NT2/D1 (cell line): ENCODE measurements around the gene ZNF277.

Source experiments
- SUZ12 ChIP-seq: IDR thresholded peaks from 2 replicates; pipeline ENCODE4 v1.6.1; 2011; ENCODE audit not compliant: insufficient read length, insufficient read depth; ENCODE audit errors: extremely low read depth
- YY1 ChIP-seq: IDR thresholded peaks from 2 replicates; pipeline ENCODE4 v1.6.1; 2011; ENCODE audit not compliant: insufficient read length, insufficient read depth
- ZNF274 ChIP-seq: IDR thresholded peaks from 2 replicates; pipeline ENCODE4 v1.6.1; 2011; ENCODE audit warnings: mild to moderate bottlenecking, low read depth, low read length

DNA sequence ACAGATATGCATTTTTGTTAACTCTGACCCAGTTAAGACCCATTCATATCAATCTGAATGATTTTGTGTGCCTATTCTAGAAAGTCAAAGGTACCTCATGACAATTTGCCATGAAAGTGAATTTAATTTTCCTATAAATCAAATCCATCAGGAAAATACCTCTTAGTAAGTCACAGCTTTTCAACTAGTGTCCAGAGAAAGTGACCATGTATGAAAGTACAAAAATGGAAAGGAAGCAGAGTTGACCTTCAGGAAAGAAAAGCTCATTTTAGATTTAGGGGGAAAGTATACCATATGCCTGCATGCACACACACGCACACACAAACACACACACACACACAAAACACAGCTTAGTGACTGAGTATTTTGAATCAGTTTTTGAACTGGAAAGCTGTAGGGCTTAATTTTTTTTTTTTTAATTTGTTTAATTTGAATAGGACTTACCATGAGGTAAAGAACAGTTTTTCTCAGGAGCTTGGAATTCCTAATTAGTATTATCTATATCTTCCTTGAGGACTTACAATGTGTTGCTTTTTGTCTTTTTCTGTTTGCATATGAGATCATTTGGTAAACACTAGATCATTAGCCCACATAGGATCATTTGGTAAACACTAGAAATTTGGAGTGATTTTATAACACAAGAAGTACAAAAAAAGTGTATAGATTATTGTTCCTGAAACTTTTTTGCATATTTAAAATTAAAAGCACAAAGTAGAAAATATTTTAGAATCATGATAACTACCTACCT is 61.6 kb downstream of the ZNF277 start:
- TF ChIP-seq ZNF274 (no peak), YY1 (no peak), SUZ12 (no peak)
